ENCODE measurements around the gene SPATA32.

DNA sequence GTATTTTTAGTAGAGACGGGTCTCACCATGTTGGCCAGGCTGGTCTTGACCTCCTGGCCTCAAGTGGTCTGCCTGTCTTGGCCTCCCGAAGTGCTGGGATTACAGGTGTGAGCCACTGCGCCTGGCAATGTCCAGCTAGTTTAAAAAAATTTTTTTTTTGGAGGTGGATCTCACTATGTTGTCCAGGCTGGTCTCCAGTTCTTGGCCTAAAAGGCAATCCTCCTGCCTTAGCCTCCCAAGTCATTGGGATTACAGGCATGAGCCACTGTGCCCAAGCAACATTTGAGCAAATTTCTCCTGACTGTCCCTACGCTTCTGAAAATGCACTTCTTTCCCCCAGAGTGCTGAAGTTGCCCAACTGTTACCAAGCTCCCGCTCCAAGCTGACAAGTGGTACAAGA lies 46.9 kb upstream of the SPATA32 start:
- TF ChIP-seq, protein P1, sequence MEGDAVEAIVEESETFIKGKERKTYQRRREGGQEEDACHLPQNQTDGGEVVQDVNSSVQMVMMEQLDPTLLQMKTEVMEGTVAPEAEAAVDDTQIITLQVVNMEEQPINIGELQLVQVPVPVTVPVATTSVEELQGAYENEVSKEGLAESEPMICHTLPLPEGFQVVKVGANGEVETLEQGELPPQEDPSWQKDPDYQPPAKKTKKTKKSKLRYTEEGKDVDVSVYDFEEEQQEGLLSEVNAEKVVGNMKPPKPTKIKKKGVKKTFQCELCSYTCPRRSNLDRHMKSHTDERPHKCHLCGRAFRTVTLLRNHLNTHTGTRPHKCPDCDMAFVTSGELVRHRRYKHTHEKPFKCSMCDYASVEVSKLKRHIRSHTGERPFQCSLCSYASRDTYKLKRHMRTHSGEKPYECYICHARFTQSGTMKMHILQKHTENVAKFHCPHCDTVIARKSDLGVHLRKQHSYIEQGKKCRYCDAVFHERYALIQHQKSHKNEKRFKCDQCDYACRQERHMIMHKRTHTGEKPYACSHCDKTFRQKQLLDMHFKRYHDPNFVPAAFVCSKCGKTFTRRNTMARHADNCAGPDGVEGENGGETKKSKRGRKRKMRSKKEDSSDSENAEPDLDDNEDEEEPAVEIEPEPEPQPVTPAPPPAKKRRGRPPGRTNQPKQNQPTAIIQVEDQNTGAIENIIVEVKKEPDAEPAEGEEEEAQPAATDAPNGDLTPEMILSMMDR (IDR thresholded peaks at IDR 0.05) = no peak
- no peak for TF ChIP-seq EP300 (IDR thresholded peaks at IDR 0.05)

Measured in ovary (tissue), 3 donors.